Measurements from ENCODE around the gene KIF13A. TPM values are rescaled to one million over a fixed set of nuclear protein-coding genes. Genes with fewer than 3 reads are reported as not detected.

Gene KIF13A
- total and polyA plus RNA-seq, 10 of the 15 experiments (the other 5 are each of a cell fraction or from before 2014, with no cell fraction given) = 0.02 to 0.26 (median 0.13) TPM; not detected in 2

GRCh38 chr6:18016698-18017097 is 29.3 kb upstream of the KIF13A start:
- CTCF ChIA-PET = no interaction called here
- BruUV-seq (replicated peaks) = no TSS peak

More at GRCh38 chr6:18016698-18017097, 29.3 kb upstream of the KIF13A start:
- H2AFZ ChIP-seq (ENCODE audit: control insufficient read depth, low read depth, low read length) = no peak overlapping the region
- in situ Hi-C loops (cut with MboI) = no loop called here
- no peaks in the 10 kb centered on the region for H4K20me1 ChIP-seq (ENCODE audit: control insufficient read depth, insufficient read depth)
- no peak overlapping the region for H3K27ac ChIP-seq (ENCODE audit: control insufficient read depth, insufficient read depth)
- DNase-seq (ENCODE audit: low read depth, low spot score) = no peak
- no peak overlapping the region for H3K4me2 ChIP-seq (ENCODE audit: control insufficient read depth, insufficient read depth)
- WGBS (ENCODE audit: insufficient coverage, insufficient replicate concordance, low lambda C conversion rate, missing lambda C conversion rate) = 44% methylated on average over 5 of the region's 5 CpGs
- no peaks in the 10 kb centered on the region for H3K9me3 ChIP-seq (replicated peaks; ENCODE audit: control insufficient read depth, insufficient read depth, low read length)
- no peaks in the 10 kb centered on the region for H3K79me2 ChIP-seq (ENCODE audit: control insufficient read depth, insufficient read depth, low read length)
- H3K4me3 ChIP-seq = no peak overlapping the region
- SMC1A ChIA-PET (ENCODE audit: uncharacterized antibody, unreplicated experiment) = no interaction called here
- H3K4me1 ChIP-seq (ENCODE audit: control insufficient read depth, insufficient read depth, low read length) = no peaks in the 10 kb centered on the region
- POLR2A ChIA-PET = no interaction called here
- FAIRE-seq = no peak
- no peaks in the 10 kb centered on the region for H3K36me3 ChIP-seq (ENCODE audit: control insufficient read depth in 2 of 2, insufficient read depth in 2 of 2, low read length in 1 of 2)
- no peak overlapping the region for H3K9ac ChIP-seq (ENCODE audit: control insufficient read depth, insufficient read depth, low read length)
- RAD21 ChIA-PET (ENCODE audit: unreplicated experiment) = no interaction called here
- no peaks in the 10 kb centered on the region for H3K27me3 ChIP-seq (replicated peaks in 1 of 2; ENCODE audit: control insufficient read depth in 2 of 2, insufficient read depth in 2 of 2, low read length in 1 of 2)
- intact Hi-C loops (cut with micrococcal nuclease; ENCODE audit: unreplicated experiment) = no loop called here
- no peak for ATAC-seq
- TF ChIP-seq BCL3 (IDR thresholded peaks at IDR 0.05; ENCODE audit: borderline replicate concordance, insufficient read depth, low read depth, low read length, poor library complexity, severe bottlenecking) (no peak), PML (IDR thresholded peaks at IDR 0.05; ENCODE audit: low read length) (no peak), JUND (IDR thresholded peaks at IDR 0.05; ENCODE audit: low read depth, low read length) (no peak), REST (IDR thresholded peaks at IDR 0.05; ENCODE audit: low read depth, low read length) (no peak), POLR2AphosphoS5 (IDR thresholded peaks at IDR 0.05; ENCODE audit: low read length) (no peak), RB1 (IDR thresholded peaks at IDR 0.05; ENCODE audit: borderline replicate concordance) (no peak), CEBPB (IDR thresholded peaks at IDR 0.05; ENCODE audit: borderline replicate concordance in 1 of 2, low read depth in 2 of 2, low read length in 2 of 2) (no peak), PAX8 (IDR thresholded peaks at IDR 0.05) (no peak), MTA3 (IDR thresholded peaks at IDR 0.05; ENCODE audit: borderline replicate concordance, low read length) (no peak), MEF2A (IDR thresholded peaks at IDR 0.05; ENCODE audit: insufficient read depth, low read depth, low read length) (no peak), NKRF (conservative IDR thresholded peaks at IDR 0.05) (no peak), YBX1 (IDR thresholded peaks at IDR 0.05) (no peak), CHD1 (IDR thresholded peaks at IDR 0.05; ENCODE audit: low read depth, low read length) (no peak)
- TF ChIP-seq, protein P1, sequence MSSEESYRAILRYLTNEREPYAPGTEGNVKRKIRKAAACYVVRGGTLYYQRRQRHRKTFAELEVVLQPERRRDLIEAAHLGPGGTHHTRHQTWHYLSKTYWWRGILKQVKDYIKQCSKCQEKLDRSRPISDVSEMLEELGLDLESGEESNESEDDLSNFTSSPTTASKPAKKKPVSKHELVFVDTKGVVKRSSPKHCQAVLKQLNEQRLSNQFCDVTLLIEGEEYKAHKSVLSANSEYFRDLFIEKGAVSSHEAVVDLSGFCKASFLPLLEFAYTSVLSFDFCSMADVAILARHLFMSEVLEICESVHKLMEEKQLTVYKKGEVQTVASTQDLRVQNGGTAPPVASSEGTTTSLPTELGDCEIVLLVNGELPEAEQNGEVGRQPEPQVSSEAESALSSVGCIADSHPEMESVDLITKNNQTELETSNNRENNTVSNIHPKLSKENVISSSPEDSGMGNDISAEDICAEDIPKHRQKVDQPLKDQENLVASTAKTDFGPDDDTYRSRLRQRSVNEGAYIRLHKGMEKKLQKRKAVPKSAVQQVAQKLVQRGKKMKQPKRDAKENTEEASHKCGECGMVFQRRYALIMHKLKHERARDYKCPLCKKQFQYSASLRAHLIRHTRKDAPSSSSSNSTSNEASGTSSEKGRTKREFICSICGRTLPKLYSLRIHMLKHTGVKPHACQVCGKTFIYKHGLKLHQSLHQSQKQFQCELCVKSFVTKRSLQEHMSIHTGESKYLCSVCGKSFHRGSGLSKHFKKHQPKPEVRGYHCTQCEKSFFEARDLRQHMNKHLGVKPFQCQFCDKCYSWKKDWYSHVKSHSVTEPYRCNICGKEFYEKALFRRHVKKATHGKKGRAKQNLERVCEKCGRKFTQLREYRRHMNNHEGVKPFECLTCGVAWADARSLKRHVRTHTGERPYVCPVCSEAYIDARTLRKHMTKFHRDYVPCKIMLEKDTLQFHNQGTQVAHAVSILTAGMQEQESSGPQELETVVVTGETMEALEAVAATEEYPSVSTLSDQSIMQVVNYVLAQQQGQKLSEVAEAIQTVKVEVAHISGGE (CRISPR knock-in tag; IDR thresholded peaks at IDR 0.05) = no peak

Measured in GM12878 (cell line).